Measurements from ENCODE around the gene GNAQ.

GNAQ gene

DNA sequence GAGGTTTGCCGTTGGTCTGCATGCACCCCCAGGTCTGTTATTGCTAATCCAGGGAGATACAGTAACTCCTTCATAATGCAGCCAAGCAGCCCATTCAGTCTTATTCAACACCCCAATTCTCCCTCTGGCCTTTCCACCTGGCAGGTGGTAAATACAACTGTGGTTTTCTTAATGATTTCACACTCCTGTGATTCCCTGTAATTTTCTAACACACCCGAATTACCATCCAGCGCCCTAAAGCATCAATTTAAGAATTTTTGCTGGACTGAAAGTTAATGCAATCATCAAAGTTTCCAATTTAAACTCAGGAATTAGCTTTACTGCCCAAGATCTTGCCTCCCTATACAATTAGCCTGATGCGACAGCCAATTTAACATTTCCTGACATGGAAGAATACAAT is 62.5 kb downstream of the GNAQ start:
- DNase-seq (ENCODE audit: low read depth): no peak

DNA sequence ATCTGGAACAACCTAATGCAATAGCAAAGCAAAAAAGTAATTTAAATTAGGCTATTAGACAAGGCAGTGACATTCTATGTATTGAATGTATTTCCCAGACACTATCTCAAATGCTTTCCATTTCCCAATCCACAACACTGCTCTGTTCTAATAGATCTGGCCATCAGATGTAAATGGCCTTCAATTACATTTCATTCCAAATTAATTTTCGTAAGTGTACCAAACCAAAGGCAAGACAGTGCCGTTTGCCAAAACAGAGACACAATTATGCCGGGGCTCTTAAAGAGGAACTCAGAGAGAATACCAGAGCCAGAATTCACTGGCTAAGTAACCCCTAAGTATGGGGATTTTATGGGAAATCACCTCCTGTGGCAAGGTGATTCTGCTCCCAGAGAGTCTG is 63.1 kb downstream of the GNAQ start:
- no peak for DNase-seq (ENCODE audit: low read depth)

DNA sequence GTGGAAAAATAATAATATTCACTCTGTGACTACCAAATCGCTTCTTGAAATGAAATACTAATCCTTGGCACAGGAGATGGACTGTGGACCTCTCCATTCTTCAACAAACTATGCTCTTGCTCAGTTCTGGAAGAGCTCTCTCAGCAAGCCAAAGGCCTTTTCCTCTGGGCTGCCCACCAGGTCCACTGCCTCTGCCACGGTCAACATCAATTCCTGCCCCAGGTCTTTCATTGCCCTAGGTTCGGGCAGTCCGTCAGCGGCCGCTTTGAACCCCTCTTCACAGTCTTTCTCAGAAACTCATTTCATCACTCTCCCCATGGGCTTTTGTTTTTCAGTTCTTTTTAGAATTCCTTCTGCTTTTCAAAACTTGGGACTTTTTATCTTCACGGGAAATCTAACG is 64.9 kb downstream of the GNAQ start:
- no peak for DNase-seq (ENCODE audit: low read depth)

DNA sequence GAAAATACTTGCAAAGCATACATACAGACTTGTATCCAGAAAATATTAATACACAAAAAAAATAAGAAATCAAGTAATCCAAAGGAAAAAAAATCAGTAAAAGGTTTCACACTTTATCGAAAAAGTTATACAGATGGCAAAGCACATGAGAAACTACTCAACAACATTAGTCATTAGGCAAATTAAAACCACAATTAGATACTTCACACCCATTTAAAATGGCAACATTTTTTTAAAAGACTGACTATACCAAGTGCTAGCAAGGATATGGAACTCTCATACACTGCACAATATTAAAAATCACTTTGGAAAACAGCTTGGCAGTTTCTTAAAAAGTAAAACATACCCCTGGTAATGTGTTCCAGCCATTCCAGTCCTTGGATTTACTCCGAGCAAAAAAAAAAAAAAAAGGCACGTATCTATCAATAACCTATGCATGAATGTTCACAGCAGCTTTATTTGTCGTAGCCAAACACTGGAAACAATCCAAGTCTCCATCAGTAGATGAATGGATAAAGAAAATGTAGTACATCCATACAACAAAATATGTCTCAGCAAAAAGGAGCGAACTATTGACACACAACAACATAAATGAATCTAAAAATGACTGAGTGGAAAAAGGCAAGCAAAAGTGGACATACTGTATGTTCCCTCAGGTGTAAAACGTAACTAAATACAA is 66.0 kb downstream of the GNAQ start:
- DNase-seq (ENCODE audit: low read depth): no peak

DNA sequence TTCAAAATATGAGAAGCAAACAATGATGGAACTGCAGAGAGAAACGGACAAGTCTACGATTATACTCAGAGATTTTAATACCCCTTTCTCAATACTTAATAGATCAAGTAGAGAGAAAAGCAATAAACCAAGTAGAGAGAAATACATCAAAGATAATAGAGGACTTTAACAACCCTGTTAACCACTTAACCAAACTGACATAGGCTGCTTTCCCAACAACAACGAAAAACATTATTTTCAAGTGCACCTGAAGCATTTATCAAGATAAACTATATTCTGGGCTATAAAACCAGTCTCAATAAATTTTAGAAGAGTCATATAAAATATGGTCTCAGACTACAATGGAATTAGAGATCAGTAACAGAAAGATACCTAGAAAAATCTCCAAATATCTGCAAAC is 67.4 kb downstream of the GNAQ start:
- DNase-seq (ENCODE audit: low read depth): no peak

DNA sequence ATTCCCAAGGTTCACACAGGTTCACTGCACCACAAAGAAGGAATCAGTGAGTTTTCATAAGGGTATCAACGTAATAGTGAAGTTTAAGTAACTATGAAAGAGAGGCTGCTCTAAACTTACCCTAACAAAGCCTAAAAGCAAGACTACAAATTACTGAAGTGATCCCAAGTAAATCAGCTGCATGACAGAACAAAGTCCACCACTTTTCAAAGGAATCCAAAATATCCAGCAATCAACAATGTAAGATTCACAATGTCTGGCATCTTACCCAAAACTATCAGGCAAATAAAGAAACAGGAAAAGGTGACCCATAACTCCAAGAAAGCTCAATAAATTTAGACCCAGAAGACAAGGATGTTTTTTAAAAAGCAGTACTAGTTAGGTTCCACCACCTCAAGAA is 70.1 kb downstream of the GNAQ start:
- no peak for DNase-seq (ENCODE audit: low read depth)

DNA sequence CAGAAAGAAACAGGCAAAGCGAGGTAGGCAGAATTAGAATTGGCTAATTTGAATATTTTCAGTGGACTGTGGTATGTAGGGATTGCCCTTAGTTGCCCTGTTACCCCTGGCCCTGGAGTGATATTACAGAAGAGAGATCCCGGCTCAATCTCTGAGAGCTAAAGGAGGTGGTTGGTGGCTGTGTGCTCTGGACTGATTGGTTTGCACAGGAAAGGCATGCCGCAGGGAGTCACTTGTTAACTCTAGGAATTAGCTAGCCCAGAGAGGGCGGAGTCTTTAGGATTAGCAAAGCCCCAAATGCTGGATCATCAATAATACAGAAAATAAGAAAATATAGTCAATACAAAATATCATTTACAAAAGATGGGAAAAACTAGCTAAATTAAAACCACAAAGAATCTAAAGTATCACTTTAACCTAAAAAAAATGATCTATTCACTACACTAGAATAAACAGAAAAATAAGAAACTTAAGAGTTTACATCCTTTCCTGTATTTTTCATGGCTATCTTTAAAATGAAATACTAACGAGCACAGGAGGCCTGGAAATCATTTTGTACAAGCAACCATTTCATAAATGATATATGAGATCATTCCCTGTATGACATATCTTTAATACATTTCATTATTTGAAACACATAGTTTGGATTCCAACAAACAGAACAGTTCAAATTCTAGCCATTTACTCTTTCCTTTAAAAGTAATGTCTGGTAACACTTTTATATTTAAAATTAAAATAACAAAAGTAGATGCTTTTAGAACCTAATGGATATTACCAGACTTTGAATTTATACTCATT is 71.1 kb downstream of the GNAQ start:
- no peak for DNase-seq (ENCODE audit: low read depth)

DNA sequence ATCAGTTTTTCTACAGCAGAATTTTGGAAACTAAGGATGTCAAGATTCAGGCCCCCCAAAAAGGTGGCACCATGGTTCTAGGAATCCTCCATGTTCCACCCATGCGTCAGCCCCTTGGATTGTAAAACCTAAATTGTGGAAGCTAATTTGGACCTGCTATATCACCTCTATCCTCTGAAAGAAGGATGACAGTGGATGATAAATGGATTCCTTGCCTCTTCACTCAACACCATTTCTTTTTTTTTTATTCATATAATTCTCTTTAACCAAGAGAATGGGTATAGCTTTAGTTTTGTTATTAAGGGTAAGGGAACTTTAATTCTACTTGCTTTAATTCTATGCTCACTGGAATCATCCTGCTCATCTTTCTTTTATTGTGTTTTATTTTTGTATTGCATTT is 71.8 kb downstream of the GNAQ start:
- no peak for DNase-seq (ENCODE audit: low read depth)

DNA sequence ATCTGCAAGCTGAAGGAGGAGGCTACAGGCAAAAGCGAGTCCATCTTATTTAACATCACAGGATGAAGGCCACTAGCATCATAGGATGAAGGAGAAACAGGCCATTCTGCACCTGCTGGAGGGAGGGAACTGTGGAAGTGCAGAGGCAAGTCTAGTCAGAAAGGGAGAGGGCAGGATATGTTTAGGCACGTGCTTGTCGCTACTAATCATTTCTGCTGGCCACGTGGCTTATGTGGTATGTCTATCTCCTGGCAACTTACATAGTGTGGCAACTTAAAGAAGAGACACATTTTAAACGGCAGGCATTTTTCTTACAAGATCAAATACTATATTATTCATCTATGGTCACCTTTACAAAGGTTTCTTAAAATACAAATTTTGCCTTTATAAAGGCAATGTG is 74.0 kb downstream of the GNAQ start:
- DNase-seq (ENCODE audit: low read depth): no peak

DNA sequence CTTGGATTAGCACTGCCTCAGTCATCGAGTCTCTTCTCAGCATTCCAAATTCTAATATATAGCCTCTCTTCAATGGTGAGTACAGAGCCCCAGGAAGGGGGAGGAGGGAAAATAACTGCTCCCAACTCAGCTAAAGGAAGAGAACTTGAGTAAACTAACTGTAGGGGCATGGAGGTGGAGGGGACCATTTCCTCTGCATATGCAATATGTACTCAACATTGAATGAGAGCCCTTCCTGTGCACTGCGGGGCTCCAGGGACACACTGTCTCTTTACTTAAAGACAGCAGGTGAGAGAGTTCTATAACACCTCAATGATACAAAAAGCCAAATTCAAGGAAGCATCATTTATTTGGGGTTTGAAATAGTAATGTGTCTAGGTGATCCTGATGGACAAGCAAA is 75.1 kb downstream of the GNAQ start:
- no peak for DNase-seq (ENCODE audit: low read depth)

DNA sequence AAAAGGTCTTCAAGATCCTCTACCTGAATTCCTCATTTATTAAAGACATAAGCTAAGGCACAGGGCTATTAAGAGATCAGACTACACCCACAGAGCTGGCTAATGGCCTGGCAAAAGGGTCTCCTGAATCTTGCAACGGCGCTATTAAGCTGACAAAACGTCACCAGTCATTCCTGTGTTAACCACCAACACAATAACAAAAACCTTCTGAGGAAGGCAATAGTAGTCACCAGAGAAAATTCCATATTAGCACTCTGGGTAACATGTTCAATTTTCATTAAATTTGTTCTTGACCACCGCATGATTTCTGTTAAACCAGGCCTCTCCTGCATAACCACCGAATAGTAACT is 77.0 kb downstream of the GNAQ start:
- no peak for DNase-seq (ENCODE audit: low read depth)

DNA sequence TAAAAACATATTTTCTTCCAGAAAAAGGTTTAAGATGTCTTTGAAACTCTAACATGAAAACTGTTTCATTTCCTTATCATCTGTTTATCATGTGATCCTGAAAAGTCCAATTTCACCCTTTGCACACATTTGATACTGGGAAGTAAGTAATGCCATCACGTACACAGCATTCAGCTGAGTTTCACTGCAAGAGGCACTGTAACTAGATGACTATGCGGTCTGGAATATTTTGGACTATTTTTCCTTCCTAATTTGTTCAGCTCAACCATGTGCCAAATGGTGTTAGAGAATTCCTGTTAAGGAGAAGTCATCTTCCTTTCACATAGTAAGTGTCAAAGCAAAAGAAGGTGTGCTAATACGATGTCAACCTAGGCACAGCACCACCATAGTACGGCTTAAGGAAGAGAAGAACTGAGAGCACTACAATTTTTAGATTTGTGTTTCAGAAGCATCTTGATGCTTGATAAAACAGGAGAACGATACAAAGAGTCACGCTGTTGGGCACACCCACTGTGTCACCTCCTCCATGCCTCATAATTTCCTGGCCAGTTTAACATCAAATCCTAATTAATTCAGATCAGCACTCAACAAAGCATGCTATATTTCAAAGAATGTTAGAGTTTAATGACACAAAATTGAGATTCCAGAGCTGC is 77.5 kb downstream of the GNAQ start:
- DNase-seq (ENCODE audit: low read depth): no peak

DNA sequence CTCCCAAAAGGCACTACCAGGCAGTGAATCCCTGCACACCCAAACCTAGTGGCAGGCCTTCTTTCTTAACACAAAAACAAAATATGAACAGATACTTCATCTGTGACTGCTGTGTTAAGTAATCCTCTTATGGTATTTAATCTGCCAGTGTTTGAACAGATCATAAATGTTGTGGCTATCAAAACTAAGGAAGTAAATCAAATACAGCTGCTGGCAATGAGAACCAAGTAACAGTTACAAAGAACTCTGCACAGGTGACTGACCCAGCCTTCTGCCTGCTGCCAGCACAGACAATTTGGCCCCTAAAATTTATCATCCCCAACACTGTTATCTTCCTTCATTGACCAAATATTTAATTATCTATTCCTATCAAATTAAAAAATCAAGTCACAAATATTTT is 78.0 kb downstream of the GNAQ start:
- DNase-seq (ENCODE audit: low read depth): no peak

DNA sequence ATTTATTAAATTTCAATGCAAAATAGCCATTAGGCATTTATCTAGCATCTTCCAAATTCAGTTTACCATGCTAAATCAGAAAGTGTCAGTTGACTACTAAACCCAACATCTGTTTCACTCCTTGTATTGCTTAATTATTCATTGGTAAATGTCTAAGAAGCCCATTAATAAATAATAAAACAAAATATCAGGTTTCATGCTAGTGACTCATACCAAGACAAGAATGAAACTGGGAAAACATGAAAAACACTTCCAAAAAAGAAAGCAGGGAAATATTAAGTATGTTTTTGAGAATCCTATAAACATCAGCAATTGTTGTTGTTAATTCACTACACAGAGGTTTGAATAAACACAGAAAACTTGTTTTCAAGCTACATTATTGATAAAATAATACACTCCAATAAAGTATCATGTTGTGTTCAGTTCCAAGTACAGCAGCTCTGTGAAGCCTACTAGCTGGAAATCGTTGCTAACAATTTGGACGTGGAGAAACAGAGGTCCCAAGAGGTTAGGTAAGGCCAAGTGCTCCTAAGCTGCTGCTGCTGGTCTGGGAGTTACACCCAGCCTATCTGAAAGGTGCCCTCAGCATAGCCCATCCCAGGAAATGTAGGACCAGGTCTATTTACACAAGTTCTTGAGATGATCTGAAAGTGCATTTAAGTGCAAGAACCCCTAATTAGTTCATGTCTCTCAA is 78.8 kb downstream of the GNAQ start:
- DNase-seq (ENCODE audit: low read depth): no peak

DNA sequence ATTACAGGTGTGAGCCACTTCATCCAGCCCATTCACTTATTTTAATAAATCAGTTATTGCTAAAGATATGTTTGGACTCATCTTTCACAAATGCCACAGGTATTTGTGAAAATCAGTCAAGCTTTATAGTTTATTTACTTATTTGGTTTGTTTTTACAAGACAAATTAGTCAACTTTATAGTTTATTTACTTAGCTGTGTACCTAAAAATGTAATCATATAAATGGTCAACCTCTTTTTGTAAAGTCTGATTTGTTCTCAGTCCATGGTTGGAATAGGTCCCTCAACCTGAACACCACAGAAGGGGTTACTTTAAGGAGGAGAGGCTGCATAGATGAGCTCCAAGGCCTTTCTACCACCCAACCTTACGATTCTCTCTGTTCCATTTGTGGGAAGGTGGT is 80.2 kb downstream of the GNAQ start:
- DNase-seq (ENCODE audit: low read depth): no peak

DNA sequence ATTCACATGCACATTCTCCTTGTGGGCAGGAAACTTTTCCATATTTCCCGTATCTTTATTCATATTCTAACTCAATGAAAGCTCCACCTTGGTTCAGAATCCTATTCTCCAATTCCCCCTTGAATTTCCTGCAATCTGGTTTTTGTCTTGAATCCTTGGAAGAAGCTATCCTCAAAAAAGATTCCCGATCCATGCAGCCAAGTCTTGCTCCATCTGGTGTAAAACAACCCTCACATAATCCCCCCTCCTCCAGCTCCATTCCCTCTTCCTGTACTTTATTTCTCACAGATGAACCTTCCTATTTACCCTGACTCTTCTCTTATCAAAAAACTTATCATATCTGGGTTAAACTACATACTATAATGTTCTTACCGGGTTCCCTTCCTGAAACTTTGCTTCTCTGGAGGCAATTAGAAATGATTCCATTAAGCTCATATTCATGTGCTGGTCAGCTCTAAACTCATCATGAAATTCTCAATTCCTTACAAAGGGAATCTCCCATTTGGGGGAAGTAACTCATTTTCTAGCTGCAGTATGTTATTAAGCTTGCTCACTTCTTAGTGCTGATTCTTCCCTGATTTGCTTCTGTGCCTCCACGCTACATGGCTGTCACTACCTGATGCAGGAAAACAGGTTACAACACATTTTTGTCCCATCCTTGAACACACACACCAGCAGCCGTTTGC is 81.7 kb downstream of the GNAQ start:
- no peak for DNase-seq (ENCODE audit: low read depth)

DNA sequence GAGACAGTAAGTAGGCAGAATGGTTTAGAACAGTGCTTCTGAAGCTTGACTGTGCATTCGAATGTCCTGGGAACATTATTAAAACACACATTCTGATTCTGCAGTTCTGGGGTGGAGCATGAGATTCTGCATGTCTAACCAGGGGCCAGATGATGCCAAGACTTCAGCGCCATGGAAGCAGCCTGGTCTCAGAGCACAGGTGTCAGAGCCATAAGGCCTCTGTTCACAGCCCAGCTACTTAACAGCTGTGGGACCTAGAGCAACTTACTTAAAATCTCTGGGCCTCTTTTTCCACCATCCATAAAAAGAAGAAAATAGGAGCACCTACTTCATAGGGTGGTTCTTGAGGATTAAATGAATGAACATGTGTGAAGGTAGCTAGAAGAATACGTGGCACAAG is 84.0 kb downstream of the GNAQ start:
- DNase-seq (ENCODE audit: low read depth): no peak

DNA sequence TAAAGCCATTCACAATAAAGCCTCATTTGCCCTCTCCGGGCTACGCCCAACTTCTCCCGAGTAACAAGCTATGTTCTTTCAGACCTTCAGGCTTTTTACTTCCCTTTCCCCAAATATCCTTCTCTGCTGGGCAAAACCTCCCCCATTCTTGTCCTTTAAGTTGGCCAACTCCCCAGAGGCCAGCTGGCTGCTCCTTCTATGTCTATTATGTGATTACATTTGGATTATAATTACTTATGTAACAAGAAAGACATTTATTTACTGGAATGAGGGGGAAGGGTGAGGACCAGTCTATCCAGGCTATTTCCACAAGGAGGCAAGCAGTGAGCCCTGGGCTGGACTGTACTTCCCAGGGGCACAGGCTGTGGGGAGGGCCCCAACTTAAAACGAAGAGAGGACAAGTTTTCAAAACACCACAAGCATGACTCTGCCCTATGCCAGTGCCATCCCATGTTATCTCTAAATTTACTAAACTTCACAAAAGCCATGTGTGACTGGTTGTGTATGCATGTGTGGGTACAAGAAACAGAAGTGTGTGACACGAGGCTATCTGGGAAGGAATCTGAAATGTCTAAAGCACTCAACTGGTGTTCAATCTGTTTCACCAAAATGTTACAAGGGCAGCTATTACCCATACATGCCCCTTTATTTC is 84.5 kb downstream of the GNAQ start:
- no peak for DNase-seq (ENCODE audit: low read depth)

DNA sequence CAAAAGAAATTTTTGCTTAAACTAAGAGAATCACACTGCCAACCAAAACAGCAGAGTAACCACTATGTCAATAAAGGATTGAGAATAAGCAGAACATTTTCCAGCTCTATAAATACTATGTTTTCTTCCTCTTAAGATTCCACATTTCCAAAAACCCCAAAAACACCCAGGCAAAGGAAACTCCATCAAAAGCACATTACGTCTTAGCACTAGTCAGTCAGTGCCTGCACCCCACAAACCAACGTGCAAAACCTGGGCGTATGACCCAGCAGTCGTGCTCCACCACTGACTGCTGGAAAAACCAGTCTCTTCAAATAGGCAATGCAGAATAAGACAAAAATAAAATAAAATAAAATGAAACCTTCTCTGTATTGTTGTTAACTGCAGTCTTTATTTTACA is 85.3 kb downstream of the GNAQ start:
- DNase-seq (ENCODE audit: low read depth): no peak

DNA sequence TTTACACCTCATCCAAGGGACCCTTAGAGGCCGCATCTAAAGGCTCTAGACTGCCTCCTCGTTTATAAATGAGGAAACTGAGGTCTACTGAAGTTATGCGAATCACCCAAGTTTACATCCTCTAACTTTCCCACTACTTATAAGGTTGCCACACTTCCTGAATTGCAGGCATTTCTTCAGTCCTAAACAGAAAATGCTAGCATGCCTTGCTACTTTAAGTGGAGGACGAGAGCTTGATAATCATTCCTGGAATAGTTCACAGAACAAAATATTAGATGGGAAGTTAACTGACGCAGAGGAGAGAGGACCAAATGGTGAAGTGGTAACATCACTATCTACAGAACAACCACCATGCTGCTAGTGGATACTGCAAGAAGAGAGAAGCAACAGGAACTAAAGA is 85.8 kb downstream of the GNAQ start:
- no peak for DNase-seq (ENCODE audit: low read depth)

DNA sequence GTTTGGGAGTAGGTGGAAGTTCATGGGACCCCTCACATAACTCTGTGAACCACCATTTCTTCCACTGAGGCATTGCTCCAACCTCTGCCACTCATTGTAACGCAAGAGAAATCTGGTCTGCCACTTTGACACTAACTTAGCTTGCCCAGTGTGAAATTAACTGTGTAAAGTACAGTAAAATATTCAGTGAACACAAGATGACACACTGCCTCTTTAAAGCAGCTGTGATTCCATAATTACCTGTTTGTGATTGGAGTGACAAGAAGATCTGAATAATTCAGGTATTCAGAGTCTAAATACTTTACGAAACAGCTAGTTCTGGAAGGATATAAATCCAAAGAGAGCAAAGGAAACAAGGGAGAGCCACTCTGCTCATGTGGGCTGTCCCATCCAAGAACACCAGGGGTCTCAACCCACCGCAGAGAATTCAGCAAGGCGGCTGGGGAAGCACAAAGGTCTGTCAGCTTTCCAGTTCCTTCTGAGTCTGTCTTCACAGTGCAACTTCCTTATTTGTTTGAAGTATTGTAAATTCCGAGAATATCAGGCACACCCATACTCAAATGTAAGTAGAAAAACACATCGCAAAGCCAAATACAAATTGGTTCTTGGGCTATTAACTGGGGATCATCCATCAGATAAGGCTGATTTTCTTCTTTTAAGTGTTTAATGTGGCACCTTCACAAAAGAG is 86.9 kb downstream of the GNAQ start:
- DNase-seq (ENCODE audit: low read depth): no peak

Measured in HS-27A (cell line).